Activated CD4-positive, alpha-beta T cell treated with anti-CD3 and anti-CD28 coated beads for 1 hour (primary cell): ENCODE measurements around the gene TUFT1.

Experiments
- DNase-seq: peaks from one replicate; pipeline ENCODE4 v3.0.0-alpha.2; 2020

Gene TUFT1

DNA sequence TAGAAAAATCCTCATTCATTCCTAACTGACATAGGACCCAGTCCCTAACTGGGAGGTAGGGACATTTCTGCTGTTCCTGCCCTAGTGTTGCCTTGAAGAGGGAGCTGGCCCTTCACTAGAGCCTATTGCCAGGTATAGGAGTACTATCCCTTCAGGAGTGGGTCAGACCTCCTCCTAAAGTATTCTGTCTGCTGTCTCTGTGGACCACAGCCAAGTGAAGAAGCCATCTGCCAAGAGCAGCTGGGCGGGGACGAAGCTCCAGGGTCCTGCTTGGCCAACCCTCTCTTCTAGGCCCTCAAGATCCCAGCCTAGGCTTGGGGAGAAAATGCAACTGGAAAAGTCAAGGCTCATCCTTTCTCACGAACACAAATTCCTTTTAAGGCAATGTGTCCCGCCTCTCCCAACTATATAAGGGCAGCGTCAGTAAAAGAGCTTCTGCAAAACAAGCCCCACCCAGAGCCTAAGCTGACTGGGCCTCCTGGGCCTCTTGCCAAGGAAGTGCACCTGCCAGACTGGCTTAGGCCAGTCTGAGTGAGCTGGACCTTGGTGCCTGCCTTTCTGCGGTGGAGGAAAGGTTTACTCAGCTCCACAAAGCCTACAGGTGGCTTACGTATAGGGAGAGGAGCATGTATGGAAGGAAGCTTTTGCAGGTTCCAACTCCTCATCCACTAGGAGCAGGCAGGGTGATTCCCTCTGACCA, 638 bp upstream of the TUFT1 start:
- DNase-seq, result no peak

DNA sequence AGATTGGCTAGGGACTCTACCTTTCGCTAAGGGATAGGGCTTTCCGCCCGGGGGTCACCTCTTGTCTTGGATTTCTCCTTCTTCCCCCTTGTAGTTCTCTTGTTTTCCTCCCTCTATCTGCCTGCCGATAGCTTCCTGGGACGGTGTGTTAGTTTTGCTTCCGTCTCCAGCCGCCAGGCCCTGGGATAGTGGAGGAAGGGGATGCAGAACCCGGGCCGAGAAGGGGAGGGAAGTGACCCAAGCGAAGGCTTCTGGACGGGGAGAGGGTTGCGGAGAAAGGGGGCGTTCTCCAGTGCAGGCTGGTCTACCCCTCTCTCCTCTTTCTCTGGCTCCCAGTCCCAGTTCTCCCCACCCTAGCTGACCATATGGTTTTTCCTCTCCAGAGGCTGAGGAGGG, 871 bp downstream of the TUFT1 start:
- no peak for DNase-seq

DNA sequence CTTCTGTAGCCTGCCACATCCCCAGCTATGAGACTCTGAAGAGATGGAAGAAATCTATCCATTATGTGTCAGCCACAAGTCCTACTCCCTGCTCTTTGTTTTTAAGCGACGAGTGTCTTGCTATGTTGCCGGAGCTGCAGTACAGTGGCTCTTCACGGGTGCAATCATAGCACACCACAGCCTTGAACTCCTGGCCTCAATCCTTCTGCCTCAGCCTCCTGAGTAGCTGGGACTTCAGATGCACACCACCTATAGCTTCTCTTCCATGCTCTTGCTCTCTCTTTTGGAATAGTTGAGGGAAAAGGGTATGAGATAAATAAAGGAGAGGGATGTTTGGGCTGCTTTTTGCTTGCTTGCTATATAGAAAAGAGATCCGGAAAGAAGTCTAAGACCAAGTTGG, 1.6 kb downstream of the TUFT1 start:
- no peak for DNase-seq

DNA sequence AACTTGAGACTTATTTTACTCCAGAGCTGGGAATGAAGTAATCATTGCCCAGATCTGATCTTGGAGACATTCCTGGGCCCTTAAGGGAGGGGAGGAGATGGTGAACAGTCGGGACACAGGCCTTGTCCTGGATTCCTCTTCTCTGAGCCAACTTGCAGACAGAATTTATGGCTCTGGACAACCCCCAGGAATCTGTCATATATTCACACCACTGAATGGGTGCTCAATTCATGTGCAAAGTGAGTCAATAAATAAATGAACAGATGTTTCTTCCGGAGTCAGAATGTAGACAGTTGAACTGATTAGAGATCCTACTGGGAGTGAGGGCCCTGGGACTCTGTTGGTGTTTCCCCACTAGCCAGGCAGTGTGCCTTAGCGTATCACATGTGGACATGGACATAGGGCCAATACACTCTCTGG, 2.6 kb downstream of the TUFT1 start:
- no peak for DNase-seq

DNA sequence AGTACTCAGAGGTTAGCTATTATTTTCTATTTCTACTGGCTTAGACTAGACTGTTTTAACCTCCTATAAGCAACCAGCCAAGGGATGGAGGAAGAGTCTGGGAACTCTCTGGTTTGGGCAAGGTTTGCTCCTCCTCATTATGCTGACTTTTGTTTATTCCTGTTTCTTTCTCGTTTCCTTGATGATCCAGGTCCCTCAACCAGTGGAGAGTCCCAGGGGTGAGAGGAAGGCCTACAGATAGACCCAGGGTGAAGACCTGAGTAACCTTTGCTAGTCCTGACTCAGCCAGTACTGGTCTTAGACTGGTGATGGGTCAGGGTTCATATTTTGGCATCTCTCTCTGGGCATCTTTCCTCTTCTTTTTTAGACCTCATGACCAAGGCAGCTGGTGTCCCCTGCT, 5.4 kb downstream of the TUFT1 start:
- DNase-seq, result no peak

DNA sequence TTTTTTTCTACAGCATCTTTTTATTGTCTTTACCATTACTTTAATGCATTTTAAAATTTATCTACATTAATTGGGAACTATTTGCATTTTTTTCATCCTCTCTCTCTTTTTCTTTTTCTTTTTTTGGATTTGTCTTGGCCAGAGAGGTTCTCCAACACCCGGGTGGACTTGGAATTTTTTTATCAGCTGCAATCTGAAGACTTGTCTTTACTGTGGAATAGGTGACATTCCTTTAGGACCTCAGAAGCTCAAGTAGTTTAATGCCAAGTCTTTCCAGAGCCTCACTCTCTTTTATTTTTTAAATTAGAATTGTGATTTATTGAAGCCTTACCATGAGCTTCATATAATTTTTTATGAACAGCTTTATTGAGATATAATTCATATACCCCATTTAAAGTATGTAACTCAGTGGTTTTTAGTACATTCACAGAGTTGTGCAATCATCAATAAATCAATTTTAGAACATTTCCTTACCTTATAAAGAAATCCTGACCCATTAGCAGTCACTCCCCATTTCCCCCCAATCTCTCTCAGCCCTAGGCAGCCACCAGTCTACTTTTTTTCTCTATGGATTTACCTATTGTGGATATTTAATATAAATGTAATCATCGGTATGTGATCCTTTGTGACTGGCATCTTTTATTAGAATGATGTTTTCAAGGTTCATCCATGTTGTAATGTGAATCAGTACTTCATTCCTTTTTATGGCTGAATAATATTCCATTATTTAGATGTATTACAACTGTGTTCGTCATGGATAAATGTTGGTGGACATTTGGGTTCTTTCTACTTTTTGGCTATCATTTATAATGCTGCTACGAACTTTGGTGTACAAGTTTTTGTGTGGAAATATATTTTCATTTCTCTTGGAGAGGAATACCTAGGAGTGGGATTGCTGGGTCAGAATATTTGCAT, 6.2 kb downstream of the TUFT1 start:
- no peak for DNase-seq

DNA sequence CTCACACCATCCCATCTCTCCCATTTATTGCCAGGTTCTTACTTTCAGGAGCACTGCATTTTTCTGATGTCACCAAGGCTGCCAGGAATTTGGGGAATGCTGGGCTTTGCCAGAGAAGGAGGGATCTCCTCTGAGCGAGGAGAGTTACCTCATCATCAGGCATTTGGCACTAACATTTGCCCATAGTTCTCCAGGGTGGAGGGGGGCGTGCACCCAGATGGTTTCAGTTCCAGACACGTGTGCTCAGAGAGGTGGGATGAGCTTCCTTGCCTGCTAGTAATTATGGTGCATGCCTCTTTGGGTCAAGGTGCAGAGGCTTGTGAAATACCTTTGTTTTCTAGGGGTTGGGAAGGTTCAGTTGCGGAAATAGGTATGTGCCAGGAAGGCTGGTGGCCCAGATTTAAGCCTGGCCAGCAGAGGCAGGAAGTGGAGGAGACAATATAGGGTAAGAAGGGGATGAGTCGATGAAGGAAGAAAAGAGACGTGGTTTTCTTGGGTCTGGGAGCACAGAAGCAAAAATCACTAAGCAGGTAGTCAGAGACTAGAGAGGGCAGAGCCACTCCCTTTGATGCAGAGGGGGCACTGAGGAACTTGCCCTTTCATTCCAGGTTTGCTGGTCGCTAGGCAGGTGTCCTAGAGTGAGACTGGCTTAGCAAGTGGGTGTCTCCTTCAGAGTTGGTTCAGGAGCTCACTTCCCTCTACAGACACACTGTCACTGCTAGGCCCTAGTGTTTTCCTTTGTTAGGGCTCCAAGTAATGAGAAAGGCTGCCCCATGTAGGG, 7.2 kb downstream of the TUFT1 start:
- no peak for DNase-seq

DNA sequence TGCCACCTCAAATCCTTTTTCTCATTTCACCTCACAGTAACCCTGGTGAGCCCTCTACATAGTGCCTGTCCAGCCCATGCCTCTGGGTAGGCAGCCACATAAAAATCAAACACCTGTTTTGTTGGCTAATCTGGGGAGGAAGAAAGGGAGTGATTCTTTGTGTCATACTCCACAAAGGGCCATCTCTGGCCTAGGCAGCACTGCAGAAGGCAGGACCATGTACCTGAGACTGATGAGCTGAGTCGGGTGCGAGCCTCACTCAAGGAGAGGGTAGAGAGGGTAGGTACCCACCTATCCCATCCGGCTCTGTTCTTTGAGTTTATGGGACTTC, 7.8 kb downstream of the TUFT1 start:
- DNase-seq, result no peak

DNA sequence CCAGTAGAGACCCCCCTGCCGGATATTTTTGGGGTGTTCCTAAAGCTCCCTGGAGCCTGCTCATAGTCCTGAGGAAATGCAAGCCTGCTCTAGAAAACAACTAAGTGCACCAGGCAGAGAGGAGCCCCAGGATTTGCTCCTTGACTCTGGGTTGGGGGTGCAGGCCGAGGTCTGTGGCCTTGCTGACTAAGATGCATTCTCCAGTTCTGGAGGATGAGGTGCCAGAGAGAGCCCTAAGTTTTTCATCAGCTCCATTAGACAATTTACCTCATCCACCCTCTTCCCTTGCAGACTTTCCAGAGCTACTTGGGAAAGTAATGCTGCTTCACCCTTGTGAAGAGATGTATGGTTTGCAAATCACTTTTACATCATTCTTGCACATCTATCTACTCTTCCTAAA, 9.1 kb downstream of the TUFT1 start:
- no peak for DNase-seq

DNA sequence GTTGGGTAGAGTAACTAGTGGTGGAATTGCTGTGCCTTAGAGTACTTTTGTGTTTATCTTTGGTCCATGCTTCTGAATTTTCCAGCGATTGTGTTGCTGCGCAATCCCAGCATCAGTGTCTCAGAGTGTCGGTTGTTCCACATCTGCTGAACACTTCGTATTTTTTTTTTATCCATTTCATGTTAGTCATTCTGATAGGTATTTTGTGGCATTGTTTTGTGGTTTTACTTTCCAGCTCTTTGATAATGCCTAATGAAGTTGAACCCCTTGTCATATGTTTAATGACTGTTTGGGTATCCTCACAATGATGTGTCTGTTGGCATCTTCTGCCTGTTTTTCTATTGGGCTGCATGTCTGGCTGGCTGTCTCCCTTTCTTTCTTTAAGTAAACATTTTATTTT, 13.6 kb downstream of the TUFT1 start:
- no peak for DNase-seq

DNA sequence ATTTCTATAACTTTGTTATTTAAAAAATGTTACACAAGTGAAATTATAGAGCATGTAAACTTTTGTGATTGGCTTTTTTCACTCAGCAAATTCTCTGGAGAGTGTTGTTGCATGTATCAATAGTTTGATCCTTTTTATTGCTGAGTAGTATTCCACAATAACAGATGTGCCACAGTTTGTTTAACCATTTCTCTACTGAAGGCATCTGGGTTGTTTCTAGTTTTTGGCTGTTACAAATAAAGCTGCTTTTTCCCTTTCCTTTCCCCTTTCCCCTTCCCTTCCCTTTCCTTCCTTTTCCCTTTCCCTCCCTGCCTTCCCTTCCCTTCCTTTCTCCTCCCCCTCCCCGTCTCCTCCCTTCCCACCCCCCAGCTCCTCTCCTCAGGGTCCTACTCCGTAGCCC, 15.9 kb downstream of the TUFT1 start:
- DNase-seq, result no peak

DNA sequence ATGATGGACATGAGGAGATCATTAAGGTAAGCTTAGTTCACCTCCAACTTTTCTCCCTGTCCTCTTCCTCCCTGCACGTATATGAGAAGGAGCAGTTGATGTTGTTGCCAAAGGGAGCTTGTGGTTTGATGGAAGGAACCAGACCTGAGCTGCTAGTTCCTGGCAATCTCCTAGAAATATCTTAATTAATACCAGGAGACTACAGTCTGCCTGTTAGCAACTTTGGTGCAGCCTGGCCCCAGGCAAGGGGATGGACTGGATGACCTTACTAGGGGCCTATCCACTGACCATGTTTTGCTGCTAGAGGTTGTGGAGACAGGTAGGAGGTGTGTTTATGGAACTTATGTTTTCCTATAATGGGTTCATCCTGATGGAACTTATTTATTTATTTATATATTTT, 22.6 kb downstream of the TUFT1 start:
- no peak for DNase-seq

DNA sequence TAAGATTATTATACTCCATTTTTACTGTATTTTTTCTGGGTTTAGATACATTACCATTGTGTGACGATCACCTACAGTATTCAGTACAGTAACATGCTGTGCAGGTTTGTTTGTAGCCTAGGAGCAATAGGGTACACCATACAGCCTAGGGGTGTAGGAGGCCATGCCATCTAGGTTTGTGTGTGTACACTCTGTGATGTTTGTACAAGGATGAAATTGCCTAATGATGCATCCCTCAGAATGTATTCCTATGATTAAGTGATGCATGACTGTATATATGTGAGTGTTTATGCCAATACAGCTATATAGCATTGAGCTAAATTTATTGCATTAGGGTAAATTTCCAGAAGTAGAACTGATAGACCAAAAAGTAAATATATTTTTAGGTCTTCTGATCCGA, 23.3 kb downstream of the TUFT1 start:
- no peak for DNase-seq

DNA sequence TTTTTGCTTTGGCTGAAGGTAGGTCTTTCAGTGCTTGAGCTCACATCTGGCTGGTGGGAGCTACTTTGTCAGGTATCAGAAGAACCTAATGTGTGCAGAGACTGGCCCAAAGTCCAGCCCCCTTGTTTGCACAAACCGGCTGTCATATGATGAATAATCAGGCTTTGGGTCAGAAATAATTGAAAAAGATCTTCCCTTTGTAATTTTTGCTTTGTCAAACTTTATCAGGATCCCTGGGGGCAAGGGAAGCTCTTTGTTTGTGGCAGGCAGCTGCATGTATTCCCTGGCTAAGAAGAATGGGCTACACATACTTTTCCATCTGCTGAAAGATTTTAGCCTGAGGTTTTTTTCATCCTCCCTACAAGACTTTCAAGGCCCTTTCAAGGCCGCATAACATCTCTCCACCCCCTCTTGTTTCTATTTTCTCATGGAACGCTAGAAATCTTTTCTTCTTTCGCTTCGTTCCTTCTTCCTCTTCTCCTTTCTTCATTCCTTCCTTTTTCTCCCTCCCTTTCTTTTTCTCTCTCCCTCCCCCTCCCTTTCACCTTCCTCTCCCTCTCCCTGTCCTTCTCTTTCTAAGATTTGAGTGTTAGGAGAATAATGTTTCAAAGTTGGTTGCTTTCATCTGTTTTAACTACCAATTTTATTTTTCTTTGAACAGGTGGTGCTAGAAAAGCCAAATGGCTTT, 25.5 kb downstream of the TUFT1 start:
- DNase-seq, result no peak

DNA sequence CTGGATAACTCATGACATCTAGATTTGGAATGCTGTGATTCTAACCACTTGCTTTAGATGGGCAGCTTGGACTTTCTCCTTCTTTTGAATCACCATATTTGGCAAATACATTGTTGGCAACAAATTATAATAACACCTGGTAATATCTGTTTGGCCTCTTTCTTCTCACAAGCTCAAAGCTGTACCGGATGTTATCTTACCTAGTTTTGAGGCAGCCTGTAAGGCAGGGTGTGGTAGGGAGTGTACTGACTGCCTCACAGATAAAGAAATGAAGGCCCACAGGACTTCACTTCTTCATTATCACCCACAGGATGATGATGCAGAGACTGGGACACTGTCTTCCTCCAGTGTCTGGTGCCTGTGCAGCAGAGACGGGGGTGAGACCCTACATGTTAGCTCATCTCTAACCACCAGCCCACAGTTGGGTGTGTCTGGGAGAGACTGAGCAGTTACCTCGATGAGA, 28.5 kb downstream of the TUFT1 start:
- DNase-seq, result no peak

DNA sequence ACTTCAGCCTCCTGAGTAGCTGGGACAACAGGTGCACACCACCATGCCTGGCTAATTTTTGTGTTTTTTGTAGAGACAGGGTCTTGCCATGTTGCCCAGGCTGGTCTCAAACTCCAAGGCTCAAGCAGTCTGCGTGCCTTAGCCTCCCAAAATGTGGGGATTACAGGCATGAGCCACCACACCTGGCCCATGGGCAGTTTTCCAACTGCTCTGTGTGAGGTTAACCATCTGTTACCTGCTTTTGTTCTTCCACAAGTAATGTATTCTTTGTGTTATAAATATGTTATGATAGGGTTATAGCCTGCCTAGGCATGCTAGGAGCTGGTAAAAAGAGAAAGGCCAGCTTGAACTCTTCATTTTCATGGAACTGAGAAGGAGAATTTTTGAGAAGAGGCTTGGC, 30.7 kb downstream of the TUFT1 start:
- no peak for DNase-seq

DNA sequence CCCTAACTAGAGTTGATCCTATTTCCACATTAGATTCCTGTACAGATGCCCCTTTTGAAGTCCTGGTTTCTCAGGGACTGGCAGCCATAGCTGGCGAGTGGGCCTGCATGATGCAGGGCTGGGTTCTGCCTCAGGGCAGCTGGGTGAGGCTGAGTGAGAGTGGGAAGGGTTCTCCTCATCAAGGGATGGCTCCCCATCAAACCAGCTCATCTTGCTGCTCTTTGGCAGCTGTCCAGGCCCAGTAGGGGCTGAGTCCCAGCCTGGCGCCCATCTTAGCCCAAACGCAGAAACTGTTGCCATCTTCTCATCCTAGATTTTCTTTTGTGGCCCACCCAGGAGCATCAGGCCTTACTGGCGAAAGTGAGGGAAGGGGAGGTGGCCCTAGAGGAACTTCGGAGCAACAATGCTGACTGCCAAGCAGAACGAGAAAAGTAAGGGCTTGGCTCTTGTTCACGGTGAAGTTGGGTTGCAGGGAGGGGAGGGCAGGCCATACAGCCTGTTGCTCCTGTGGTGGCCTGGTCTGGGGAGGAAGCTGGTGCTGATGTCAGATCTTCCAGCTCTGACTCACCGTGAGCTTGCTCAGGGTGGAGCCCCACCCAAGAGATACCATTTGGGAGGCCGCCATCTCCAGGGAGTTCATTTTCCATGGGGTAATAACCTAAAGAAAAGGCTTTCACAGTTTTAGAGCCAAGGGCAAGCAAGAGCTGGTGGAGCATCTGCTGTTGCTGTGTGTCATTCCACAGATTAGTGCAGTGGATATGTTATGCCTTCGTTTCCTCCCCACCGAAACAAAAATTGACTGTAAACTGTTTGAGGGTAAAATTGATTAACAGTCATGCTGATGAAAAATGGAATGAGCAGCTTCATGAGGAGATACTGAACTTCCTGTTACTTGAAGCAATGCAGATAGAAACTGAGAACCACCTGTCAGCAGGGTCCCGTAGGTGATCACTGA, 34.7 kb downstream of the TUFT1 start:
- DNase-seq, result no peak

DNA sequence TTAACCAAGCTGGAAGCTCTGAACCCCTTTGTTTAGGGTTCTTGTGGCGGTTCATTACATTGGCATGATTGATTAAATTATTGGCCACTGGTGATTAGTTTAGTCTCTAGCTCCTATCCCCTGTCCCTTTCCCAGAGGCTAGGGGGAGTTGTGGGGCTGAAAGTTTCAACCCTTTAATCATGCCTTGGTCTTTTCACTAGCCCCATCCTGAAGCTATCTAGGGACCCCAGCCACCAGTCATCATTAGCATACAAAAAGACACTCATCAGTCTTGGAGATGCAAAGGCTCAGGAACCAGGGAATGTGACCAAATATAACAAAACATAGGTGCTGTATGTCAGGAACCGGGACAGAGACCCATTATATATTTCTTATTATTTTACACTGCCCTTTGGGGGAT, 37.1 kb downstream of the TUFT1 start:
- no peak for DNase-seq

DNA sequence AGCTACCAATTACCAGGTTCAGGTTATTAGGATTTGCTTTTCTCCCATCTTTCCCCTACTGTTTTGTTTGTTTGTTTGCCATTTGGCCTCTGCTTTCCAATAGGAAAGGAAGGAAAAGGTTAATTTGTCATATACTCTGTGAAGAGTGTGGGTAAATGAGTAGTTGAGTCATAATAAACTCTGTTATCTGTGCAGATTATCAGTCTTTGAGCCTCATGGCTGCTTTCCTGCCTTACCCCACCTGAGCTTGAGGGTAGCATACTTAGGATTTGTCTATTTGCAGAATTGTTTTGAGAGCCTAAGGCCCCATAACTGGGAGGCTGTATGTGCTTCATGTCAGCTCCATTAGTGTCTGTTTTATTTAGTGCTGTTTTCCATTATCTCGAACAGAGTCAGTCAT, 38.8 kb downstream of the TUFT1 start:
- no peak for DNase-seq

DNA sequence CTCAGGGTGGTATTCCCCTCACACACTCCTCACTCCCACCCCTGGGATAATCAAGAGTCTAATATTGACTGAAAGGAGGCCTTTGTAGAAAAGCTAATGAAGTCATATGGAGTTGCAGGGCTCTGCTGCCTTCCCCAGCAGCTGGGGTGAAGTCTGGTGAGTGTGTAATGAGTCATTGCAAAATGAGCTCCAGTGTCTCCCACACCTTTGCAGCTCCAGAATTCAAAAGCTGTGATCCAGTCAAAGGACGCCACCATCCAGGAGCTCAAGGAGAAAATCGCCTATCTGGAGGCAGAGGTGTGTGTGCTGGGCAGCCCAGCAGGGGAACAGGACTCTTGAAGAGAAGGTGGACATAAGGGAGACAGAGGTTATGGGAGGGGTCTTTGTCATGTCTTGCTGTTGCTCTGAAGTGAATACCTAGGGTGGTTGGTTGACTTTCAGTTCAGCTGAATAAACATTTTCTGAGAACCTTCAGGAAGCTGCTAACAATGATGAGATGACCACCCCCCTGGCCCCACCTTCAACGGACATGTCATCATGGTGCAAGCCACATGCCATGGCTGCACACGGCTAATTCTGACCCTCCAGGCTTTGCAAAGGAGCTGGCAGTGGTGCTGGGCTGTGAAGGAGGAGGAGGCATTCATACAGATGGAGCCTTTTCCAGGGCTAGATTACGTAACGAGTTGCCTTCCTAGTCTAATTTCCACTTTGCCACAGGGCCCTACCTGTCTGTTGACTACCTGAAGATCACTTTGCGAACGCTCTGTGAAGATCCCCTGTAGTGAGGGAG, 39.5 kb downstream of the TUFT1 start:
- DNase-seq, result no peak

DNA sequence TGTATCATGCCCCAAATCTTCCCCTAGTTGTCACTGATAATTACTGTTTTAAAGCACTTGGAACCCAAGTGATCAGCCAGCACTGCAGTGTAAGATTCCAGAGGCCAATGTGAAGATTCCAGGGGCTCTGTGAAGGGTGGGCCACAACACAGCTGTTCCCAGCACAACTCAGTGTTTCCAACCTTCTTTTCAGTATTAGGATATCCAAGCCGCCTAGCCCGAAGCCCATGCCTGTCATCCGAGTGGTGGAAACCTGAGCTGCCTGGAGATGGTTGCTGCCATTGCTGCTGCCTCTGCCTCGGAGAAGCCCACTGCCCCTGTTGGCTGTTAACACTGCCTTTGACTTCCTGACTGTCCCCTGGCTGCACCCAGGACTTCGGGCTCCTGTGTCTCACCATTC, 41.3 kb downstream of the TUFT1 start:
- DNase-seq, result no peak
